ENCODE results near the gene CUL5.

Gene CUL5

GRCh38 chr11:108148556-108148955 is 139.9 kb downstream of the CUL5 start:
- DNase-seq (ENCODE audit: low read depth, low spot score) = no peak
- no peak overlapping the region for H3K4me3 ChIP-seq (ENCODE audit: low read length)

GRCh38 chr11:108154591-108154990 is 145.9 kb downstream of the CUL5 start:
- H3K4me3 ChIP-seq (ENCODE audit: low read length) = no peak overlapping the region
- DNase-seq (ENCODE audit: low read depth, low spot score) = no peak

Data from Jurkat, Clone E6-1 (cell line).